Measurements from ENCODE around the gene RABGAP1L. TPM values are rescaled to one million over a fixed set of nuclear protein-coding genes. Genes with fewer than 3 reads are reported as not detected.

RABGAP1L gene
- total RNA-seq, 1 experiment from 2014 or later = 76.9 TPM

DNA sequence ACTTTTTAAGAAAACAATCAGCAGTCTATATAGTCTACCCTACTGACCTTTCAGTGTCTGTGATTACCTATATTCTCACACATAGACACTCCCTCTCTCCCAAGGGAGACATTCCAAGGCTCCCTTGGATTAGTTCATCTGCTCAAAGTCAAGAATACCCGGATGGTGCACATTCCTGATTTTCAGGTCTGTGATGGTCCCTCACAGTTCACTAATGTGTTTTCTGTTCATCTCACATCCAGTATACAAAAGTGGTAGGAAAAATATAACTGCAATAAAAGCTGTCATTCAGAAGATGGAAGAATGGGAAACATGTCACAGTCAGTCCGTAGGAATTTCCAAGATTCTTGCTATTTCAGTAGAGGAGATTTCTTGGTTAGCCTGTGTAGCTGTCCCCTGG lies 616.3 kb downstream of the RABGAP1L start (continued):
- TF ChIP-seq, protein P1, sequence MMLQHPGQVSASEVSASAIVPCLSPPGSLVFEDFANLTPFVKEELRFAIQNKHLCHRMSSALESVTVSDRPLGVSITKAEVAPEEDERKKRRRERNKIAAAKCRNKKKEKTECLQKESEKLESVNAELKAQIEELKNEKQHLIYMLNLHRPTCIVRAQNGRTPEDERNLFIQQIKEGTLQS (CRISPR knock-in tag; conservative IDR thresholded peaks at IDR 0.05) = no peak
- TF ChIP-seq GRHL2 (CRISPR knock-in tag; IDR thresholded peaks at IDR 0.05; ENCODE audit: insufficient replicate concordance, severe bottlenecking) = no peak
- TF ChIP-seq NR2C2 (CRISPR knock-in tag; IDR thresholded peaks at IDR 0.05) = no peak
- TF ChIP-seq CREM (CRISPR knock-in tag; IDR thresholded peaks at IDR 0.05) = no peak
- TF ChIP-seq ETV6 (CRISPR knock-in tag; IDR thresholded peaks at IDR 0.05) = no peak
- TF ChIP-seq NR3C1 (CRISPR knock-in tag; conservative IDR thresholded peaks at IDR 0.05; ENCODE audit: low read depth) = no peak

DNA sequence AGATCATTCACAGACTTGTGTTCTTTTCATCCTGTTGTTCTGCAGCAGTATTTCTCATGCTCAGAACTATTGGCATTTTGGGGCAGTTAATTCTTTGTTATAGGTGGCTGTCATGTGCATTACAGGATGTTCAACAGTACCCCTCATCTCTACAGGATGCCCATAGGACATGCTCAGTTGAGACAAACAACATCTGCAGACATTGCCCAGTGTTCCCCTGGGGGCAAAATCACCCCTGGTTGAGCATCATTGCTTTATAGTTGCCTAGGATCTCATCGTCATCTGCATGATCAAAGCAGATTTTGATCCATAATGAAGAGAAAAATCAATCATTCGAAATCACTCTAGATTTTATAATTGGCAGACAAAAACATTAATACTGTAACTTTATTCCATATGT lies 617.9 kb downstream of the RABGAP1L start:
- Mint-ChIP-seq H3K4me3 (no peak overlapping the region), H3K9me3 (peaks cover 17% of the 10 kb centered on the region), H3K27ac (no peak overlapping the region), H3K36me3 (no peaks in the 10 kb centered on the region), H3K27me3 (ENCODE audit: low read depth) (no peaks in the 10 kb centered on the region; the same call in 1 of the 2 replicates), H3K4me1 (peaks cover under 1% of the 10 kb centered on the region)
- TF ChIP-seq ATF1 (CRISPR knock-in tag; IDR thresholded peaks at IDR 0.05) (no peak), SMAD3 (CRISPR knock-in tag; IDR thresholded peaks at IDR 0.05; ENCODE audit: borderline replicate concordance) (no peak)
- TF ChIP-seq, protein P2, sequence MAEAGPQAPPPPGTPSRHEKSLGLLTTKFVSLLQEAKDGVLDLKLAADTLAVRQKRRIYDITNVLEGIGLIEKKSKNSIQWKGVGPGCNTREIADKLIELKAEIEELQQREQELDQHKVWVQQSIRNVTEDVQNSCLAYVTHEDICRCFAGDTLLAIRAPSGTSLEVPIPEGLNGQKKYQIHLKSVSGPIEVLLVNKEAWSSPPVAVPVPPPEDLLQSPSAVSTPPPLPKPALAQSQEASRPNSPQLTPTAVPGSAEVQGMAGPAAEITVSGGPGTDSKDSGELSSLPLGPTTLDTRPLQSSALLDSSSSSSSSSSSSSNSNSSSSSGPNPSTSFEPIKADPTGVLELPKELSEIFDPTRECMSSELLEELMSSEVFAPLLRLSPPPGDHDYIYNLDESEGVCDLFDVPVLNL (CRISPR knock-in tag; IDR thresholded peaks at IDR 0.05; ENCODE audit: borderline replicate concordance, low read depth) = no peak
- ChIA-PET CTCF (no interaction called here), POLR2A (no interaction called here)
- ATAC-seq (no peak), DNase-seq (ENCODE audit: low spot score) (no peak)

DNA sequence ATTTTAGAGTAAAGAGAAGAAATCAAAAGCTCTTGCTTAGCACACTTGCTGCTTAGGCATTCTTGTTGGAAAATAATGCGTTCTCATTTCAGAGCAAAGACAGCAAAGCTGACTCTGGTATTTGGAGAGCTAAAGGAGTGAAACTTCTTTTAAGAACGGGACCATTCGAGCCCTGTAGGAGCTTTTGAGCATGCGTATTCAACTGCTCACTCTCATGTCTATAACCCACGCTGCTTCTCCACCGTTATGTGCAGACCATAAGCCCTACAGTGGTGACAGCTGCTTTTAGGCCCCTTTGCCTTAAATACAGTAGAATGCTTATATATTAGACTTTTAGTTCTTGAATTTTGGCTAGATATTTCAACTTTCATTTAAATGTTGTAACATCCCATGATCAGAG lies 626.2 kb downstream of the RABGAP1L start:
- peaks cover 7% of the 10 kb centered on the region for H3K4me1 Mint-ChIP-seq
- POLR2A ChIA-PET = no interaction called here
- CTCF ChIA-PET = no interaction called here
- TF ChIP-seq FOXP1 (CRISPR knock-in tag; IDR thresholded peaks at IDR 0.05; ENCODE audit: borderline replicate concordance) = no peak
- TF ChIP-seq, protein P3, sequence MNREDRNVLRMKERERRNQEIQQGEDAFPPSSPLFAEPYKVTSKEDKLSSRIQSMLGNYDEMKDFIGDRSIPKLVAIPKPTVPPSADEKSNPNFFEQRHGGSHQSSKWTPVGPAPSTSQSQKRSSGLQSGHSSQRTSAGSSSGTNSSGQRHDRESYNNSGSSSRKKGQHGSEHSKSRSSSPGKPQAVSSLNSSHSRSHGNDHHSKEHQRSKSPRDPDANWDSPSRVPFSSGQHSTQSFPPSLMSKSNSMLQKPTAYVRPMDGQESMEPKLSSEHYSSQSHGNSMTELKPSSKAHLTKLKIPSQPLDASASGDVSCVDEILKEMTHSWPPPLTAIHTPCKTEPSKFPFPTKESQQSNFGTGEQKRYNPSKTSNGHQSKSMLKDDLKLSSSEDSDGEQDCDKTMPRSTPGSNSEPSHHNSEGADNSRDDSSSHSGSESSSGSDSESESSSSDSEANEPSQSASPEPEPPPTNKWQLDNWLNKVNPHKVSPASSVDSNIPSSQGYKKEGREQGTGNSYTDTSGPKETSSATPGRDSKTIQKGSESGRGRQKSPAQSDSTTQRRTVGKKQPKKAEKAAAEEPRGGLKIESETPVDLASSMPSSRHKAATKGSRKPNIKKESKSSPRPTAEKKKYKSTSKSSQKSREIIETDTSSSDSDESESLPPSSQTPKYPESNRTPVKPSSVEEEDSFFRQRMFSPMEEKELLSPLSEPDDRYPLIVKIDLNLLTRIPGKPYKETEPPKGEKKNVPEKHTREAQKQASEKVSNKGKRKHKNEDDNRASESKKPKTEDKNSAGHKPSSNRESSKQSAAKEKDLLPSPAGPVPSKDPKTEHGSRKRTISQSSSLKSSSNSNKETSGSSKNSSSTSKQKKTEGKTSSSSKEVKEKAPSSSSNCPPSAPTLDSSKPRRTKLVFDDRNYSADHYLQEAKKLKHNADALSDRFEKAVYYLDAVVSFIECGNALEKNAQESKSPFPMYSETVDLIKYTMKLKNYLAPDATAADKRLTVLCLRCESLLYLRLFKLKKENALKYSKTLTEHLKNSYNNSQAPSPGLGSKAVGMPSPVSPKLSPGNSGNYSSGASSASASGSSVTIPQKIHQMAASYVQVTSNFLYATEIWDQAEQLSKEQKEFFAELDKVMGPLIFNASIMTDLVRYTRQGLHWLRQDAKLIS (CRISPR knock-in tag; IDR thresholded peaks at IDR 0.05; ENCODE audit: borderline replicate concordance) = no peak
- DNase-seq (ENCODE audit: low spot score) = no peak
- H3K4me3 Mint-ChIP-seq = no peak overlapping the region
- peak overlapping the region; percentile 69 for H3K27ac Mint-ChIP-seq
- H3K9me3 Mint-ChIP-seq = peaks cover 8% of the 10 kb centered on the region; the same call in 1 of the 2 replicates
- no peaks in the 10 kb centered on the region for H3K27me3 Mint-ChIP-seq (ENCODE audit: low read depth)
- peak; percentile 36 for ATAC-seq
- no peaks in the 10 kb centered on the region for H3K36me3 Mint-ChIP-seq

DNA sequence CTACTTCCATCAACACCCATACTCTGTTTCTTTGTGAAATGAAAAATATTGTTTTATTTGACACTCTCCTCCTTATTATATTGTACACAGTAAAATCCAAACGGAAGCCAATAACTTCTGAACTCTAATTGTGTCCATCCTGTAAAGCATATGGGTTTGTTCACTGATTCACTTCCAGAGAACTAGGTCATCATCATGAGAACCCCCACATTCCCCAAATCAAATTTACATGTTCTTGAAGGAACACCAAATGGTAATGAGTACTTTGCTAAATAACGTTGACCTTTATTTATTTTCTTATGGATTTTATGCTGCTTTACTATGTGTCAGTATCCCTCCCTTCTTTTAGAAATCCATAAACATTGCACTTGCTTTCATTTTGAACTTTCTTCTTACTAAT lies 627.0 kb downstream of the RABGAP1L start:
- no peaks in the 10 kb centered on the region for H3K36me3 Mint-ChIP-seq
- H3K4me1 Mint-ChIP-seq = peaks cover 7% of the 10 kb centered on the region
- no peak for DNase-seq (ENCODE audit: low spot score)
- H3K27me3 Mint-ChIP-seq (ENCODE audit: low read depth) = no peaks in the 10 kb centered on the region
- no peak overlapping the region for H3K4me3 Mint-ChIP-seq
- H3K27ac Mint-ChIP-seq = no peak overlapping the region
- TF ChIP-seq, protein P4, sequence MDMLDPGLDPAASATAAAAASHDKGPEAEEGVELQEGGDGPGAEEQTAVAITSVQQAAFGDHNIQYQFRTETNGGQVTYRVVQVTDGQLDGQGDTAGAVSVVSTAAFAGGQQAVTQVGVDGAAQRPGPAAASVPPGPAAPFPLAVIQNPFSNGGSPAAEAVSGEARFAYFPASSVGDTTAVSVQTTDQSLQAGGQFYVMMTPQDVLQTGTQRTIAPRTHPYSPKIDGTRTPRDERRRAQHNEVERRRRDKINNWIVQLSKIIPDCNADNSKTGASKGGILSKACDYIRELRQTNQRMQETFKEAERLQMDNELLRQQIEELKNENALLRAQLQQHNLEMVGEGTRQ (CRISPR knock-in tag; IDR thresholded peaks at IDR 0.05) = no peak
- TF ChIP-seq SMAD3 (CRISPR knock-in tag; IDR thresholded peaks at IDR 0.05; ENCODE audit: borderline replicate concordance) (no peak), NFATC4 (CRISPR knock-in tag; IDR thresholded peaks at IDR 0.05) (no peak), NR3C1 (CRISPR knock-in tag; conservative IDR thresholded peaks at IDR 0.05; ENCODE audit: low read depth) (no peak)
- ATAC-seq = no peak
- H3K9me3 Mint-ChIP-seq = peaks cover 6% of the 10 kb centered on the region; the same call in 1 of the 2 replicates
- CTCF ChIA-PET = no interaction called here
- POLR2A ChIA-PET = no interaction called here
